Activated CD4-positive, alpha-beta T cell treated with anti-CD3 and anti-CD28 coated beads, Interleukin-2, amount 10 ng/mL, durations not matched to agents 7 days and 5 days (primary cell): Measurements from ENCODE around the gene TBL1Y. TPM values are rescaled to one million over a fixed set of nuclear protein-coding genes. Genes with fewer than 3 reads are reported as not detected.

Experiments used
- CTCF ChIA-PET: fragments of 350-600 bp; sonication (Branson Sonifier 250); formaldehyde crosslinking; loops from one replicate; lab custom pipeline; 2021; ENCODE audit warnings: antibody characterized with exemption; lab: Charles Lee
- POLR2A ChIA-PET: fragments of 350-600 bp; sonication (Branson Sonifier 250); formaldehyde crosslinking; loops from one replicate; lab custom pipeline; 2021; ENCODE audit warnings: antibody characterized with exemption; lab: Charles Lee
- DNase-seq: peaks from one replicate; pipeline ENCODE4 v3.0.0-alpha.2; 2020
- H3K27ac Mint-ChIP-seq: one replicate; pipeline ENCODE4 v1.8.0; 2021; ENCODE audit warnings: mild to moderate bottlenecking, moderate library complexity, mixed read lengths
- H3K27me3 Mint-ChIP-seq: one replicate; pipeline ENCODE4 v1.8.0; 2021; ENCODE audit warnings: mixed read lengths
- H3K36me3 Mint-ChIP-seq: one replicate; pipeline ENCODE4 v1.8.0; 2021; ENCODE audit warnings: low read depth, mixed read lengths
- H3K4me1 Mint-ChIP-seq: one replicate; pipeline ENCODE4 v1.8.0; 2021; ENCODE audit warnings: mixed read lengths
- H3K4me3 Mint-ChIP-seq: one replicate; pipeline ENCODE4 v1.8.0; 2021; ENCODE audit warnings: mild to moderate bottlenecking, moderate library complexity, mixed read lengths
- H3K9me3 Mint-ChIP-seq: one replicate; pipeline ENCODE4 v1.8.0; 2021; ENCODE audit warnings: mixed read lengths
- total RNA-seq, 2 experiments: library from RNA; stranded (reverse); gene quantifications; one replicate each; pipeline ENCODE4 v1.2.3, GENCODE V29; 2021

The TBL1Y gene
- total RNA-seq, 2 experiments from 2014 or later, result not detected

GRCh38 chrY:6931779-6932396 is 21.4 kb downstream of the TBL1Y start:
- no peak overlapping the region for H3K4me3 Mint-ChIP-seq
- H3K36me3 Mint-ChIP-seq, result no peaks in the 10 kb centered on the region
- ChIA-PET POLR2A (no interaction called here), CTCF (no interaction called here)
- H3K27me3 Mint-ChIP-seq, result no peaks in the 10 kb centered on the region
- no peak for DNase-seq
- no peaks in the 10 kb centered on the region for H3K4me1 Mint-ChIP-seq
- no peak overlapping the region for H3K27ac Mint-ChIP-seq
- no peaks in the 10 kb centered on the region for H3K9me3 Mint-ChIP-seq

- POLR2A ChIA-PET, result no interaction called here
These were observed 25.0 kb downstream of the TBL1Y start for GRCh38 chrY:6935497-6935896.

GRCh38 chrY:6947695-6948094 is 37.2 kb downstream of the TBL1Y start:
- Mint-ChIP-seq H3K9me3 (no peaks in the 10 kb centered on the region), H3K4me1 (no peaks in the 10 kb centered on the region), H3K36me3 (no peaks in the 10 kb centered on the region), H3K27me3 (peaks cover 5% of the 10 kb centered on the region), H3K4me3 (no peak overlapping the region), H3K27ac (no peak overlapping the region)
- ChIA-PET CTCF (no interaction called here), POLR2A (no interaction called here)
- no peak for DNase-seq

More at GRCh38 chrY:6935497-6935896, 25.0 kb downstream of the TBL1Y start:
- Mint-ChIP-seq H3K4me1 (no peaks in the 10 kb centered on the region), H3K27ac (no peak overlapping the region), H3K27me3 (no peaks in the 10 kb centered on the region), H3K36me3 (no peaks in the 10 kb centered on the region), H3K9me3 (no peaks in the 10 kb centered on the region), H3K4me3 (no peak overlapping the region)
- DNase-seq, result no peak
- CTCF ChIA-PET, result no interaction called here

- H3K4me1 Mint-ChIP-seq, result no peaks in the 10 kb centered on the region
- H3K4me3 Mint-ChIP-seq, result no peak overlapping the region
- H3K27me3 Mint-ChIP-seq, result peaks cover 5% of the 10 kb centered on the region
- DNase-seq, result no peak
- no peaks in the 10 kb centered on the region for H3K9me3 Mint-ChIP-seq
- CTCF ChIA-PET, result no interaction called here
- H3K36me3 Mint-ChIP-seq, result no peaks in the 10 kb centered on the region
- no peak overlapping the region for H3K27ac Mint-ChIP-seq
- POLR2A ChIA-PET, result no interaction called here
These were observed 37.9 kb downstream of the TBL1Y start for GRCh38 chrY:6948378-6948777.

- ChIA-PET POLR2A (no interaction called here), CTCF (no interaction called here)
- H3K9me3 Mint-ChIP-seq, result no peaks in the 10 kb centered on the region
- peaks cover 5% of the 10 kb centered on the region for H3K27me3 Mint-ChIP-seq
- H3K4me1 Mint-ChIP-seq, result no peaks in the 10 kb centered on the region
- no peak overlapping the region for H3K4me3 Mint-ChIP-seq
- no peaks in the 10 kb centered on the region for H3K36me3 Mint-ChIP-seq
- H3K27ac Mint-ChIP-seq, result no peak overlapping the region
- DNase-seq, result no peak
These were observed 39.5 kb downstream of the TBL1Y start for GRCh38 chrY:6949947-6950346.

GRCh38 chrY:6964732-6965131 is 54.2 kb downstream of the TBL1Y start:
- peaks cover 5% of the 10 kb centered on the region for H3K4me1 Mint-ChIP-seq
- ChIA-PET CTCF (no interaction called here), POLR2A (no interaction called here)
- no peaks in the 10 kb centered on the region for H3K27me3 Mint-ChIP-seq
- H3K36me3 Mint-ChIP-seq, result no peaks in the 10 kb centered on the region
- peak; percentile 58 for DNase-seq
- H3K27ac Mint-ChIP-seq, result no peak overlapping the region
- no peaks in the 10 kb centered on the region for H3K9me3 Mint-ChIP-seq
- no peak overlapping the region for H3K4me3 Mint-ChIP-seq

- H3K27ac Mint-ChIP-seq, result peak overlapping the region; percentile 50
- CTCF ChIA-PET, result no interaction called here
- POLR2A ChIA-PET, result no interaction called here
- no peak for DNase-seq
- no peaks in the 10 kb centered on the region for H3K9me3 Mint-ChIP-seq
- H3K4me1 Mint-ChIP-seq, result peaks cover 5% of the 10 kb centered on the region
- H3K27me3 Mint-ChIP-seq, result no peaks in the 10 kb centered on the region
- H3K4me3 Mint-ChIP-seq, result no peak overlapping the region
- H3K36me3 Mint-ChIP-seq, result no peaks in the 10 kb centered on the region
These were observed 56.0 kb downstream of the TBL1Y start for GRCh38 chrY:6966521-6966920.

GRCh38 chrY:6967736-6968135 is 57.2 kb downstream of the TBL1Y start:
- ChIA-PET POLR2A (no interaction called here), CTCF (no interaction called here)
- H3K9me3 Mint-ChIP-seq, result no peaks in the 10 kb centered on the region

GRCh38 chrY:6968191-6968590 is 57.7 kb downstream of the TBL1Y start:
- Mint-ChIP-seq H3K36me3 (no peaks in the 10 kb centered on the region), H3K4me3 (no peak overlapping the region), H3K27me3 (no peaks in the 10 kb centered on the region), H3K4me1 (peaks cover 5% of the 10 kb centered on the region), H3K27ac (no peak overlapping the region), H3K9me3 (no peaks in the 10 kb centered on the region)
- CTCF ChIA-PET, result no interaction called here
- DNase-seq, result no peak
- POLR2A ChIA-PET, result no interaction called here

More at GRCh38 chrY:6967736-6968135, 57.2 kb downstream of the TBL1Y start:
- Mint-ChIP-seq H3K4me1 (peaks cover 5% of the 10 kb centered on the region), H3K27ac (no peak overlapping the region), H3K27me3 (no peaks in the 10 kb centered on the region), H3K4me3 (no peak overlapping the region), H3K36me3 (no peaks in the 10 kb centered on the region)
- DNase-seq, result no peak

GRCh38 chrY:6972271-6972887 is 61.9 kb downstream of the TBL1Y start:
- ChIA-PET POLR2A (no interaction called here), CTCF (no interaction called here)
- Mint-ChIP-seq H3K27me3 (no peaks in the 10 kb centered on the region), H3K9me3 (no peaks in the 10 kb centered on the region), H3K4me1 (no peaks in the 10 kb centered on the region), H3K4me3 (no peak overlapping the region), H3K27ac (no peak overlapping the region), H3K36me3 (no peaks in the 10 kb centered on the region)
- no peak for DNase-seq

- Mint-ChIP-seq H3K27me3 (no peaks in the 10 kb centered on the region), H3K36me3 (no peaks in the 10 kb centered on the region), H3K27ac (no peak overlapping the region), H3K4me3 (no peak overlapping the region), H3K4me1 (no peaks in the 10 kb centered on the region), H3K9me3 (no peaks in the 10 kb centered on the region)
- ChIA-PET POLR2A (no interaction called here), CTCF (no interaction called here)
- DNase-seq, result no peak
These were observed 64.5 kb downstream of the TBL1Y start for GRCh38 chrY:6974971-6975370.

- CTCF ChIA-PET, result no interaction called here
- Mint-ChIP-seq H3K27ac (no peak overlapping the region), H3K27me3 (no peaks in the 10 kb centered on the region), H3K36me3 (no peaks in the 10 kb centered on the region), H3K9me3 (no peaks in the 10 kb centered on the region), H3K4me3 (no peak overlapping the region), H3K4me1 (no peaks in the 10 kb centered on the region)
- DNase-seq, result no peak
- POLR2A ChIA-PET, result no interaction called here
These were observed 67.3 kb downstream of the TBL1Y start for GRCh38 chrY:6977783-6978182.

- CTCF ChIA-PET, result no interaction called here
- POLR2A ChIA-PET, result no interaction called here
These were observed 72.7 kb downstream of the TBL1Y start for GRCh38 chrY:6983221-6983620.

GRCh38 chrY:6987811-6988210 is 77.3 kb downstream of the TBL1Y start:
- Mint-ChIP-seq H3K4me1 (peaks cover 5% of the 10 kb centered on the region), H3K4me3 (no peak overlapping the region), H3K27me3 (no peaks in the 10 kb centered on the region), H3K9me3 (no peaks in the 10 kb centered on the region), H3K27ac (no peak overlapping the region), H3K36me3 (no peaks in the 10 kb centered on the region)
- ChIA-PET CTCF (no interaction called here), POLR2A (no interaction called here)
- DNase-seq, result no peak

More at GRCh38 chrY:6983221-6983620, 72.7 kb downstream of the TBL1Y start:
- DNase-seq, result no peak
- H3K9me3 Mint-ChIP-seq, result no peaks in the 10 kb centered on the region
- H3K36me3 Mint-ChIP-seq, result no peaks in the 10 kb centered on the region
- H3K27ac Mint-ChIP-seq, result no peak overlapping the region
- no peaks in the 10 kb centered on the region for H3K27me3 Mint-ChIP-seq
- H3K4me1 Mint-ChIP-seq, result peaks cover 5% of the 10 kb centered on the region
- no peak overlapping the region for H3K4me3 Mint-ChIP-seq
